A673 (cell line): ENCODE measurements around the gene NAIF1. TPM values are rescaled to one million over a fixed set of nuclear protein-coding genes. Genes with fewer than 3 reads are reported as not detected.
A peak's percentile ranks its signal among the peaks of the same experiment; 100 is the strongest.

Experiments
- BruUV-seq: library from RNA; stranded (reverse); fragments of 400-500 nt; replicated peaks from 2 replicates; lab custom pipeline; 2021; lab: Mats Ljungman, UMichigan
- CTCF ChIA-PET: fragments of 300-600 bp; sonication (Branson Sonifier 250); formaldehyde crosslinking; loops from one replicate; lab custom pipeline; 2022; ENCODE audit warnings: antibody characterized with exemption; lab: Charles Lee
- POLR2A ChIA-PET: fragments of 300-600 bp; sonication (Branson Sonifier 250); formaldehyde crosslinking; loops from one replicate; lab custom pipeline; 2022; ENCODE audit warnings: antibody characterized with exemption; ENCODE audit not compliant: low non-redundant PET; lab: Charles Lee
- DNase-seq: peaks from one replicate; pipeline ENCODE4 v3.0.0-alpha.2; 2015; ENCODE audit warnings: low spot score
- H3K27ac ChIP-seq: fragments of 200-600 bp; sonication (generic); 2 replicates; pipeline ENCODE4 v1.5.1; 2016; ENCODE audit warnings: mixed run types, low read depth, mild to moderate bottlenecking, mixed read lengths, antibody characterized with exemption, low read length; ENCODE audit not compliant: poor library complexity, severe bottlenecking
- H3K27me3 ChIP-seq: fragments of 200-600 bp; sonication (generic); replicated peaks from 2 replicates; pipeline ENCODE4 v1.6.1; 2017; ENCODE audit warnings: mixed run types, low read depth, mild to moderate bottlenecking, mixed read lengths, antibody characterized with exemption, low read length; ENCODE audit not compliant: insufficient read depth, poor library complexity
- H3K36me3 ChIP-seq: fragments of 200-600 bp; sonication (generic); 2 replicates; pipeline ENCODE4 v1.6.1; 2016; ENCODE audit warnings: mixed run types, mild to moderate bottlenecking, mixed read lengths, antibody characterized with exemption, low read length; ENCODE audit not compliant: insufficient read depth, poor library complexity, severe bottlenecking
- H3K4me1 ChIP-seq: fragments of 200-600 bp; sonication (generic); 2 replicates; pipeline ENCODE4 v1.6.1; 2017; ENCODE audit warnings: mixed run types, mild to moderate bottlenecking, mixed read lengths, antibody characterized with exemption, low read length; ENCODE audit not compliant: insufficient read depth, poor library complexity, severe bottlenecking
- H3K4me3 ChIP-seq: fragments of 200-600 bp; sonication (generic); 2 replicates; pipeline ENCODE4 v1.5.1; 2016; ENCODE audit warnings: low read depth, mixed run types, mild to moderate bottlenecking, mixed read lengths, low read length; ENCODE audit not compliant: poor library complexity, severe bottlenecking
- H3K9me3 ChIP-seq: fragments of 200-600 bp; sonication (generic); 2 replicates; pipeline ENCODE4 v1.6.1; 2016; ENCODE audit warnings: mixed run types, low read depth, mild to moderate bottlenecking, mixed read lengths, antibody characterized with exemption, low read length; ENCODE audit not compliant: poor library complexity, severe bottlenecking
- CTCF ChIP-seq: fragments of 300-800, 200-600 bp; sonication (generic); conservative IDR thresholded peaks from 2 replicates; pipeline ENCODE4 v1.5.1; 2017; ENCODE audit warnings: low read depth, mild to moderate bottlenecking, antibody characterized with exemption, low read length, moderate library complexity, mixed read lengths
- EZH2 ChIP-seq: fragments of 200-600 bp; sonication (generic); IDR thresholded peaks from 2 replicates; pipeline ENCODE4 v1.6.1; 2017; ENCODE audit warnings: borderline replicate concordance, low read depth, mild to moderate bottlenecking, mixed read lengths, antibody characterized with exemption, low read length; ENCODE audit not compliant: poor library complexity, severe bottlenecking
- intact Hi-C: fragments of 100-400 bp; cut with micrococcal nuclease; formaldehyde crosslinking; loops from one replicate; pipeline ENCODE4 v1.10.0; 2022; ENCODE audit not compliant: unreplicated experiment
- total RNA-seq: library from RNA; stranded (reverse); gene quantifications from 2 replicates; pipeline ENCODE4 v1.2.3, GENCODE V29; 2021

Gene NAIF1
- total RNA-seq, 1 experiment from 2014 or later = 9.3 TPM

- no peak overlapping the region for H3K4me3 ChIP-seq
- DNase-seq = no peak
- BruUV-seq = no TSS peak
- peaks cover 24% of the 10 kb centered on the region for H3K4me1 ChIP-seq
- no peaks in the 10 kb centered on the region for H3K9me3 ChIP-seq
- intact Hi-C loops = no loop called here
- H3K36me3 ChIP-seq = peaks cover 19% of the 10 kb centered on the region
- no peaks in the 10 kb centered on the region for H3K27me3 ChIP-seq
- peak overlapping the region; percentile 51 for H3K27ac ChIP-seq
- ChIA-PET POLR2A (interaction anchor here (0.6 kb wide), 1 partner anchor 684 kb away, joined by 3 read pairs; no protein-coding TSS in a partner anchor), CTCF (interaction anchor here (0.6 to 1.0 kb wide), 2 partner anchors 27 to 138 kb away, joined by 4 to 6 read pairs; no protein-coding TSS in a partner anchor)
- no peak for TF ChIP-seq EZH2
- no peak for TF ChIP-seq CTCF
These were observed 13.1 kb upstream of the NAIF1 start for GRCh38 chr9:128080206-128080605.

GRCh38 chr9:128078504-128079434 lies 11.6 kb upstream of the NAIF1 start:
- H3K4me1 ChIP-seq = peaks cover 26% of the 10 kb centered on the region
- intact Hi-C loops = no loop called here
- TF ChIP-seq CTCF (no peak), EZH2 (no peak)
- H3K4me3 ChIP-seq = no peak overlapping the region
- H3K27me3 ChIP-seq = no peaks in the 10 kb centered on the region
- H3K27ac ChIP-seq = peak overlapping the region; percentile 47
- ChIA-PET CTCF (interaction anchor here (1.5 kb wide), 1 partner anchor 39 kb away, joined by 3 read pairs; no protein-coding TSS in a partner anchor), POLR2A (interaction anchor here (0.5 kb wide), 1 partner anchor 13 kb away, joined by 5 read pairs; no protein-coding TSS in a partner anchor)
- H3K9me3 ChIP-seq = no peaks in the 10 kb centered on the region
- BruUV-seq = no TSS peak
- no peak for DNase-seq
- H3K36me3 ChIP-seq = peaks cover 14% of the 10 kb centered on the region

GRCh38 chr9:128077847-128078503 lies 10.9 kb upstream of the NAIF1 start:
- Histone ChIP-seq H3K36me3 (peaks cover 14% of the 10 kb centered on the region), H3K27ac (peak overlapping the region; percentile 37), H3K4me3 (no peak overlapping the region), H3K4me1 (peaks cover 34% of the 10 kb centered on the region), H3K9me3 (no peaks in the 10 kb centered on the region), H3K27me3 (no peaks in the 10 kb centered on the region)
- no peak for TF ChIP-seq CTCF
- no peak for DNase-seq
- intact Hi-C loops = no loop called here
- CTCF ChIA-PET = interaction anchor here (1.5 kb wide), 1 partner anchor 40 kb away, joined by 3 read pairs; no protein-coding TSS in a partner anchor
- BruUV-seq = no TSS peak
- POLR2A ChIA-PET = interaction anchor here (0.7 kb wide), 1 partner anchor 9 kb away, joined by 6 read pairs; no protein-coding TSS in a partner anchor
